HCT116 (cell line): ENCODE results near the gene CDC42EP2. TPM values are rescaled to one million over a fixed set of nuclear protein-coding genes. Genes with fewer than 3 reads are reported as not detected.

Source experiments
- ATAC-seq: fragments of 200-7000 bp; cut with Tn5 transposase; 2 replicates; pipeline ENCODE4 v1.9.1; 2020; ENCODE audit warnings: mild to moderate bottlenecking, moderate library complexity
- BruUV-seq: library from RNA; stranded (reverse); fragments of 400-500 nt; replicated peaks from 2 replicates; lab custom pipeline; 2021; lab: Mats Ljungman, UMichigan
- CTCF ChIA-PET: fragments of 300-600 bp; sonication (Branson Sonifier 250); formaldehyde crosslinking; loops from one replicate; lab custom pipeline; 2021; ENCODE audit warnings: antibody characterized with exemption; lab: Charles Lee
- POLR2A ChIA-PET: fragments of 300-600, 350-600 bp; sonication (Branson Sonifier 250); formaldehyde crosslinking; loops from one replicate; lab custom pipeline; 2021; ENCODE audit warnings: antibody characterized with exemption; lab: Charles Lee
- RAD21 ChIA-PET, 2 experiments: fragments of 300-600 bp; sonication (Branson Sonifier 250); formaldehyde crosslinking; loops; one replicate each; lab custom pipeline; 2023; ENCODE audit warnings: low total read pairs in 2 of 2; ENCODE audit not compliant: uncharacterized antibody in 2 of 2, unreplicated experiment in 2 of 2, low non-redundant PET in 1 of 2; lab: Charles Lee
- DNase-seq: peaks from one replicate; pipeline ENCODE4 v3.0.0-alpha.2; 2010; ENCODE audit warnings: low read depth, low spot score
- H2AFZ ChIP-seq: fragments of 200-600 bp; shearing (Covaris generic), sonication (generic); 2 replicates; pipeline ENCODE4 v1.6.1; 2017; ENCODE audit warnings: low read depth, mixed run types, mixed read lengths, antibody characterized with exemption, low read length; ENCODE audit not compliant: poor library complexity, severe bottlenecking
- H3K27ac ChIP-seq: 2 replicates; pipeline ENCODE4 v1.5.1; 2012; ENCODE audit warnings: low read depth, low read length
- H3K27me3 ChIP-seq: fragments of 200-600 bp; sonication (generic); 2 replicates; pipeline ENCODE4 v1.6.1; 2016; ENCODE audit warnings: mixed run types, low read length, mixed read lengths; ENCODE audit not compliant: insufficient read depth
- H3K36me3 ChIP-seq, 2 experiments: fragments of 200-500 bp in 1 of 2; fragments of 200-600 bp in 1 of 2; sonication (Bioruptor generic) in 1 of 2; sonication (generic) in 1 of 2; 2 replicates each; pipeline versions ENCODE4 v1.5.1 to v1.6.1; 2014 to 2016; ENCODE audit warnings: low read length in 2 of 2, inconsistent platforms in 1 of 2, mixed read lengths in 1 of 2, mixed run types in 1 of 2; ENCODE audit not compliant: insufficient read depth in 2 of 2, control insufficient read depth in 1 of 2
- H3K4me1 ChIP-seq, 2 experiments: fragments of 200-600 bp in 1 of 2; sonication (generic) in 1 of 2; 2 replicates each; pipeline versions ENCODE4 v1.5.1 to v1.6.1; 2012 to 2017; ENCODE audit warnings: low read length in 2 of 2, inconsistent platforms in 1 of 2, mild to moderate bottlenecking in 1 of 2, mixed read lengths in 1 of 2, mixed run types in 1 of 2, moderate library complexity in 1 of 2; ENCODE audit not compliant: insufficient read depth in 2 of 2, control insufficient read depth in 1 of 2
- H3K4me2 ChIP-seq: fragments of 200-600 bp; sonication (generic); 2 replicates; pipeline ENCODE4 v1.6.1; 2017; ENCODE audit warnings: mixed run types, low read length, mixed read lengths
- H3K4me3 ChIP-seq, 2 experiments: fragments of 200-600 bp in 1 of 2; sonication (generic) in 1 of 2; replicated peaks in 1 of 2; 2 replicates each; pipeline ENCODE4 v1.5.1; 2011 to 2016; ENCODE audit warnings: low read length in 2 of 2, control low read depth in 1 of 2, low read depth in 1 of 2, mild to moderate bottlenecking in 1 of 2, mixed read lengths in 1 of 2, mixed run types in 1 of 2
- H3K79me2 ChIP-seq: fragments of 200-600 bp; sonication (generic); 2 replicates; pipeline ENCODE4 v1.6.1; 2017; ENCODE audit warnings: mild to moderate bottlenecking, mixed run types, low read length, moderate library complexity, mixed read lengths; ENCODE audit not compliant: insufficient read depth
- H3K9ac ChIP-seq: fragments of 200-600 bp; sonication (generic); 2 replicates; pipeline ENCODE4 v1.6.1; 2016; ENCODE audit warnings: low read length, mixed read lengths
- H3K9me2 ChIP-seq: fragments of 200-600 bp; sonication (generic), shearing (Covaris generic); 2 replicates; pipeline ENCODE4 v1.6.1; 2017; ENCODE audit warnings: mixed run types, mild to moderate bottlenecking, moderate library complexity; ENCODE audit not compliant: insufficient read depth
- H3K9me3 ChIP-seq, 2 experiments: fragments of 200-500 bp in 1 of 2; fragments of 200-600 bp in 1 of 2; sonication (Bioruptor generic) in 1 of 2; sonication (generic) in 1 of 2; 2 replicates each; pipeline ENCODE4 v1.6.1; 2014 to 2017; ENCODE audit warnings: low read length in 2 of 2, mixed read lengths in 2 of 2, inconsistent platforms in 1 of 2, low read depth in 1 of 2, mild to moderate bottlenecking in 1 of 2, mixed run types in 1 of 2, moderate library complexity in 1 of 2; ENCODE audit not compliant: control insufficient read depth in 1 of 2, insufficient read depth in 1 of 2
- H4K20me1 ChIP-seq: fragments of 200-600 bp; sonication (generic), shearing (Covaris generic); 2 replicates; pipeline ENCODE4 v1.6.1; 2017; ENCODE audit warnings: mixed run types, mild to moderate bottlenecking, moderate library complexity; ENCODE audit not compliant: insufficient read depth
- CEBPB ChIP-seq: IDR thresholded peaks from 2 replicates; pipeline ENCODE4 v1.6.1; 2012; ENCODE audit warnings: low read depth
- EGR1 ChIP-seq: IDR thresholded peaks from 2 replicates; pipeline ENCODE4 v1.6.1; 2012; ENCODE audit warnings: low read depth
- ELF1 ChIP-seq: IDR thresholded peaks from 2 replicates; pipeline ENCODE4 v1.6.1; 2012; ENCODE audit warnings: low read depth, borderline replicate concordance
- EZH2 ChIP-seq: fragments of 200-600 bp; sonication (generic); IDR thresholded peaks from 2 replicates; pipeline ENCODE4 v1.6.1; 2017; ENCODE audit warnings: antibody characterized with exemption, mixed run types
- EZH2phosphoT487 ChIP-seq: fragments of 200-600 bp; IDR thresholded peaks from 2 replicates; pipeline ENCODE4 v1.6.1; 2018; ENCODE audit warnings: antibody characterized with exemption, borderline replicate concordance
- FOSL1 ChIP-seq: IDR thresholded peaks from 2 replicates; pipeline ENCODE4 v1.6.1; 2012; ENCODE audit warnings: low read depth
- JUND ChIP-seq: IDR thresholded peaks from 2 replicates; pipeline ENCODE4 v1.6.1; 2012
- POLR2A ChIP-seq: IDR thresholded peaks from 2 replicates; pipeline ENCODE4 v1.7.0; 2011; ENCODE audit warnings: borderline replicate concordance; ENCODE audit not compliant: insufficient read depth, insufficient read length; ENCODE audit errors: extremely low read depth
- POLR2AphosphoS5 ChIP-seq: IDR thresholded peaks from 2 replicates; pipeline ENCODE4 v1.6.1; 2011; ENCODE audit warnings: mild to moderate bottlenecking, low read depth, low read length, moderate library complexity
- SIN3A ChIP-seq: IDR thresholded peaks from 2 replicates; pipeline ENCODE4 v1.6.1; 2012; ENCODE audit warnings: low read depth
- SP1 ChIP-seq: IDR thresholded peaks from 2 replicates; pipeline ENCODE4 v1.6.1; 2012; ENCODE audit warnings: low read depth
- SRF ChIP-seq: IDR thresholded peaks from 2 replicates; pipeline ENCODE4 v1.6.1; 2012; ENCODE audit warnings: low read depth
- YY1 ChIP-seq: IDR thresholded peaks from 2 replicates; pipeline ENCODE4 v1.6.1; 2011; ENCODE audit warnings: low read length, low read depth, moderate library complexity, mild to moderate bottlenecking; ENCODE audit not compliant: insufficient replicate concordance; ENCODE audit errors: extremely low read depth
- ZFX ChIP-seq: fragments of 450-650 bp; IDR thresholded peaks from 2 replicates; pipeline ENCODE4 v1.6.1; 2017
- intact Hi-C: fragments of 100-400 bp; cut with micrococcal nuclease; formaldehyde crosslinking; loops from 2 replicates; pipeline ENCODE4 v1.10.0; 2022
- total RNA-seq: library from RNA; stranded (reverse); gene quantifications from one replicate; pipeline ENCODE4 v1.2.1, GENCODE V29; 2021; ENCODE audit not compliant: unreplicated experiment
- TF ChIP-seq, protein P1 (sequence below), 3 experiments: fragments of 200-600 bp in 1 of 3; sonication (generic) in 1 of 3; IDR thresholded peaks in 2 of 3; conservative IDR thresholded peaks in 1 of 3; 2 replicates each; pipeline ENCODE4 v1.5.1; 2012 to 2017; ENCODE audit warnings: low read depth in 2 of 3, low read length in 2 of 3, antibody characterized with exemption in 1 of 3, borderline replicate concordance in 1 of 3, control low read depth in 1 of 3, mild to moderate bottlenecking in 1 of 3, mixed read lengths in 1 of 3, mixed run types in 1 of 3, moderate library complexity in 1 of 3; ENCODE audit not compliant: insufficient read depth in 1 of 3
- TF ChIP-seq, protein P2 (sequence below): IDR thresholded peaks from 2 replicates; pipeline ENCODE4 v1.6.1; 2012
- TF ChIP-seq, protein P3 (sequence below): IDR thresholded peaks from 2 replicates; pipeline ENCODE4 v1.6.1; 2011; ENCODE audit warnings: mild to moderate bottlenecking, low read length, moderate library complexity; ENCODE audit not compliant: insufficient replicate concordance; ENCODE audit errors: extremely low read depth
- TF ChIP-seq, protein P4 (sequence below): IDR thresholded peaks from 2 replicates; pipeline ENCODE4 v1.6.1; 2012
- TF ChIP-seq, protein P5 (sequence below): IDR thresholded peaks from 2 replicates; pipeline ENCODE4 v1.6.1; 2012; ENCODE audit warnings: low read depth

Gene CDC42EP2
- total RNA-seq, 1 experiment from 2014 or later: 15.4 TPM

DNA sequence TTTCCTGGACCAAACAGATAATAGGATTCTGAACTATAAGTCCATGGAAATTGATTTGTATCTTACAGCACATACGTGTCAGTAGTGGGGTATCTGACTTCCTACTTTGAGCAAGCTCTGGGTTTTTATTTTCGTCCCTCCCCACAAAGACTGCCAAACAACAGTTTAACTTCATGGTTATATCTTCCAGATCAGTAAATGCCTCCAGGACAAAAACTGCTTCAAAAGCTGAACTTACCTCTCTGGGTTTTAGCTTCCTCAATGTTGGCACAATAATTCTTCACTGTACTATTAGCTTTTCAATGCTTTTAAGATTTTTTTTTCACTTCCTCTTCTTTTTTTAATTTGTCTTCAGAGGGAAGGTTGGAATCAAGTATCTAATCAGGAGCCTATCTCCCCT, 14.8 kb downstream of the CDC42EP2 start:
- Histone ChIP-seq H2AFZ (peak overlapping the region; percentile 91), H3K27ac (no peak overlapping the region), H3K36me3 (no peaks in the 10 kb centered on the region), H3K9me3 (no peaks in the 10 kb centered on the region), H3K4me3 (no peak overlapping the region), H3K79me2 (peaks cover 8% of the 10 kb centered on the region), H3K27me3 (no peaks in the 10 kb centered on the region), H3K9me2 (no peaks in the 10 kb centered on the region), H3K4me1 (peaks cover 5 to 18% of the 10 kb centered on the region in 2 experiments; a peak in 3 of 4 replicates), H4K20me1 (no peaks in the 10 kb centered on the region), H3K9ac (peak overlapping the region; percentile 38), H3K4me2 (peak overlapping the region; percentile 51)
- ChIA-PET POLR2A (interaction anchor here (0.7 to 2.7 kb wide), 8 partner anchors 13 to 177 kb away, joined by 3 to 20 read pairs (median 4); partner anchors contain the start of genes MALAT1, NEAT1 and TIGD3), CTCF (interaction anchor here (0.6 to 8.5 kb wide), 10 partner anchors 11 to 218 kb away, joined by 3 to 202 read pairs (median 4); partner anchors contain the start of genes CDC42EP2, FAU, MRPL49 and TM7SF2), RAD21 (interaction anchor here (0.8 to 1.9 kb wide), 6 partner anchors 13 to 55 kb away, joined by 3 to 9 read pairs (median 3); partner anchors contain the start of gene CDC42EP2 (in 1 of the 2))
- intact Hi-C loops: no loop called here
- DNase-seq (no peak), ATAC-seq (no peak)
- TF ChIP-seq SIN3A: no peak
- no peak for TF ChIP-seq ZFX
- TF ChIP-seq, protein P1, sequence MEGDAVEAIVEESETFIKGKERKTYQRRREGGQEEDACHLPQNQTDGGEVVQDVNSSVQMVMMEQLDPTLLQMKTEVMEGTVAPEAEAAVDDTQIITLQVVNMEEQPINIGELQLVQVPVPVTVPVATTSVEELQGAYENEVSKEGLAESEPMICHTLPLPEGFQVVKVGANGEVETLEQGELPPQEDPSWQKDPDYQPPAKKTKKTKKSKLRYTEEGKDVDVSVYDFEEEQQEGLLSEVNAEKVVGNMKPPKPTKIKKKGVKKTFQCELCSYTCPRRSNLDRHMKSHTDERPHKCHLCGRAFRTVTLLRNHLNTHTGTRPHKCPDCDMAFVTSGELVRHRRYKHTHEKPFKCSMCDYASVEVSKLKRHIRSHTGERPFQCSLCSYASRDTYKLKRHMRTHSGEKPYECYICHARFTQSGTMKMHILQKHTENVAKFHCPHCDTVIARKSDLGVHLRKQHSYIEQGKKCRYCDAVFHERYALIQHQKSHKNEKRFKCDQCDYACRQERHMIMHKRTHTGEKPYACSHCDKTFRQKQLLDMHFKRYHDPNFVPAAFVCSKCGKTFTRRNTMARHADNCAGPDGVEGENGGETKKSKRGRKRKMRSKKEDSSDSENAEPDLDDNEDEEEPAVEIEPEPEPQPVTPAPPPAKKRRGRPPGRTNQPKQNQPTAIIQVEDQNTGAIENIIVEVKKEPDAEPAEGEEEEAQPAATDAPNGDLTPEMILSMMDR (IDR thresholded peaks at IDR 0.05 in 2 of 3, conservative IDR thresholded peaks at IDR 0.05 in 1 of 3; ENCODE audit: borderline replicate concordance in 1 of 3, insufficient read depth in 1 of 3, low read depth in 2 of 3, low read length in 2 of 3): no peak
- TF ChIP-seq, protein P2, sequence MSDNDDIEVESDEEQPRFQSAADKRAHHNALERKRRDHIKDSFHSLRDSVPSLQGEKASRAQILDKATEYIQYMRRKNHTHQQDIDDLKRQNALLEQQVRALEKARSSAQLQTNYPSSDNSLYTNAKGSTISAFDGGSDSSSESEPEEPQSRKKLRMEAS: no peak
- TF ChIP-seq, protein P3, sequence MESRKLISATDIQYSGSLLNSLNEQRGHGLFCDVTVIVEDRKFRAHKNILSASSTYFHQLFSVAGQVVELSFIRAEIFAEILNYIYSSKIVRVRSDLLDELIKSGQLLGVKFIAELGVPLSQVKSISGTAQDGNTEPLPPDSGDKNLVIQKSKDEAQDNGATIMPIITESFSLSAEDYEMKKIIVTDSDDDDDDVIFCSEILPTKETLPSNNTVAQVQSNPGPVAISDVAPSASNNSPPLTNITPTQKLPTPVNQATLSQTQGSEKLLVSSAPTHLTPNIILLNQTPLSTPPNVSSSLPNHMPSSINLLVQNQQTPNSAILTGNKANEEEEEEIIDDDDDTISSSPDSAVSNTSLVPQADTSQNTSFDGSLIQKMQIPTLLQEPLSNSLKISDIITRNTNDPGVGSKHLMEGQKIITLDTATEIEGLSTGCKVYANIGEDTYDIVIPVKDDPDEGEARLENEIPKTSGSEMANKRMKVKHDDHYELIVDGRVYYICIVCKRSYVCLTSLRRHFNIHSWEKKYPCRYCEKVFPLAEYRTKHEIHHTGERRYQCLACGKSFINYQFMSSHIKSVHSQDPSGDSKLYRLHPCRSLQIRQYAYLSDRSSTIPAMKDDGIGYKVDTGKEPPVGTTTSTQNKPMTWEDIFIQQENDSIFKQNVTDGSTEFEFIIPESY: no peak
- no peak for TF ChIP-seq FOSL1
- no peak for TF ChIP-seq EZH2phosphoT487
- no peak for TF ChIP-seq POLR2A
- TF ChIP-seq YY1: no peak
- no peak for TF ChIP-seq POLR2AphosphoS5
- TF ChIP-seq, protein P4, sequence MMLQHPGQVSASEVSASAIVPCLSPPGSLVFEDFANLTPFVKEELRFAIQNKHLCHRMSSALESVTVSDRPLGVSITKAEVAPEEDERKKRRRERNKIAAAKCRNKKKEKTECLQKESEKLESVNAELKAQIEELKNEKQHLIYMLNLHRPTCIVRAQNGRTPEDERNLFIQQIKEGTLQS: no peak
- TF ChIP-seq SP1: no peak
- TF ChIP-seq JUND: no peak
- TF ChIP-seq ELF1: no peak
- TF ChIP-seq, protein P5, sequence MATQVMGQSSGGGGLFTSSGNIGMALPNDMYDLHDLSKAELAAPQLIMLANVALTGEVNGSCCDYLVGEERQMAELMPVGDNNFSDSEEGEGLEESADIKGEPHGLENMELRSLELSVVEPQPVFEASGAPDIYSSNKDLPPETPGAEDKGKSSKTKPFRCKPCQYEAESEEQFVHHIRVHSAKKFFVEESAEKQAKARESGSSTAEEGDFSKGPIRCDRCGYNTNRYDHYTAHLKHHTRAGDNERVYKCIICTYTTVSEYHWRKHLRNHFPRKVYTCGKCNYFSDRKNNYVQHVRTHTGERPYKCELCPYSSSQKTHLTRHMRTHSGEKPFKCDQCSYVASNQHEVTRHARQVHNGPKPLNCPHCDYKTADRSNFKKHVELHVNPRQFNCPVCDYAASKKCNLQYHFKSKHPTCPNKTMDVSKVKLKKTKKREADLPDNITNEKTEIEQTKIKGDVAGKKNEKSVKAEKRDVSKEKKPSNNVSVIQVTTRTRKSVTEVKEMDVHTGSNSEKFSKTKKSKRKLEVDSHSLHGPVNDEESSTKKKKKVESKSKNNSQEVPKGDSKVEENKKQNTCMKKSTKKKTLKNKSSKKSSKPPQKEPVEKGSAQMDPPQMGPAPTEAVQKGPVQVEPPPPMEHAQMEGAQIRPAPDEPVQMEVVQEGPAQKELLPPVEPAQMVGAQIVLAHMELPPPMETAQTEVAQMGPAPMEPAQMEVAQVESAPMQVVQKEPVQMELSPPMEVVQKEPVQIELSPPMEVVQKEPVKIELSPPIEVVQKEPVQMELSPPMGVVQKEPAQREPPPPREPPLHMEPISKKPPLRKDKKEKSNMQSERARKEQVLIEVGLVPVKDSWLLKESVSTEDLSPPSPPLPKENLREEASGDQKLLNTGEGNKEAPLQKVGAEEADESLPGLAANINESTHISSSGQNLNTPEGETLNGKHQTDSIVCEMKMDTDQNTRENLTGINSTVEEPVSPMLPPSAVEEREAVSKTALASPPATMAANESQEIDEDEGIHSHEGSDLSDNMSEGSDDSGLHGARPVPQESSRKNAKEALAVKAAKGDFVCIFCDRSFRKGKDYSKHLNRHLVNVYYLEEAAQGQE: no peak
- no peak for TF ChIP-seq EGR1
- no peak for TF ChIP-seq EZH2
- TF ChIP-seq CEBPB: no peak
- TF ChIP-seq SRF: no peak
- no TSS peak for BruUV-seq
